ENCODE results near the gene BICC1.
A peak's percentile ranks its signal among the peaks of the same experiment; 100 is the strongest.

BICC1 gene

DNA sequence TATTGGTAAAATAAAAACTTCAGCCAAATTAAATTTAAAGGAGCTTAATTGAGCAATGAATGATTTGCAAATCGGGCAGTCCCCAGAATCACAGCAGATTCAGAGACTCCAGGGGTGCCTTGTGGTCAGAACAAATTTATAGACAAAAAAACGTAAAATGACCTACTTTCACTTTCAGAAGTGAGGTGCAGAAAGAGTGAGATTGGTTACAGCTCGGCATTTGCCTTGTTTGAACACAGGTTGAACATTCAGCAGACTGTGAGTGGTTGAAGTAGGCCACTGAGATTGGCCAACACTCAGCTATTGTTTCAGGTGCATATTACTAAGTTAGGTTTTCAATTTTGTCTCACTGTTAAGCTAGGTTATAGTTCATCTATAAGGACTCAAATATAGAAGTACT is 153.4 kb downstream of the BICC1 start:
- no peak overlapping the region for H3K4me3 ChIP-seq (ENCODE audit: low read length)

DNA sequence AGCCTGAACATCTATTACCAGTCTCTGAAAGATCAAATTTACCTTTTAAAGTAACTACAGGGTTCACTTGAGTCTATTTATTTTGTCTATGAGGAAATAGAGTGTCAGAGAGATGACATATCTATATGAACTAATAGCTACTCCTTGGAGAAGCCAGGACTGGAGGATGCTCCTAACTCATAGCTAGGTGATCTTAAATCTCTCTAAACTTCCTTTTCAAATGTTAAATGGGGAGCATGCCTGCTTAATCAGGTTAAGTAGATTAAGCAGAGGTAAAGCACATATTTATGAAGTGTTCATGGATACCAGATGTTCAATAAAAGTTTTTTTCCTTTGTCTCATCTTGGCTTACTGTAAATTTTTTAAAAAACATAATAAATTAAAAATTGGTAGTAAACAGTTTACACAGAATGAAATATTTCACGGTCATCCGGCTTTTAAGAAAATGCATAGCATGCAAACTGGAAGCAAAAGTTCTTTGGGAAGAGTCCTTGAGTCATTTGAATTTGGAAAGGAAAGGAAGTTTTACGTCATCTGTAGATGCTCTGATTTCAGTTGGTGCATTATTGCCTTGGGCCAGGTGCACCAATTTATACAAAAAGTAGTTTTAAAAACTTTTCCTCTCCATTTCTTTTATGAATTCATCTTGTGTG is 155.1 kb downstream of the BICC1 start:
- H3K4me3 ChIP-seq (ENCODE audit: low read length), result no peak overlapping the region
- DNase-seq (ENCODE audit: low read depth, low spot score), result no peak

More for the DNA sequence above, 153.4 kb downstream of the BICC1 start:
- peak; percentile 20 for DNase-seq (ENCODE audit: low read depth, low spot score)

DNA sequence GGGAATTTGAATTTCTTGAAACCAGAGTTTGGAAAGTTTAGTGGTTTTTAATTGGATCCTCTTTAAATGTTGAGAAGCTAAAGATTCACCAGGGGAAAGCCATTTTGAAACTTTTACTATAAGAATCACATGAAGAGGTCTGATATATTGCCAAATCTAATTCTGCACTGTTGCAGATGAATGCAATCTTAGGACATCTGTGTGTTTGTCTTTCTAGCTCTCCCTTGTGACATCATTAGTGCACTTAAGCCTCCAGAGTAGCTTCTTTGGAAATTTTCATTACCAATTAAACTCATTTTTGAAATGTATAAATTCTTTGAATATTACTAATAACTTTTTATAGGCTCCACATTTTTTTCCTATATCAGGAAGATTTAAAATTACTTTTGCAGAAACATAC is 160.2 kb downstream of the BICC1 start:
- no peak overlapping the region for H3K4me3 ChIP-seq (ENCODE audit: low read length)
- no peak for DNase-seq (ENCODE audit: low read depth, low spot score)

DNA sequence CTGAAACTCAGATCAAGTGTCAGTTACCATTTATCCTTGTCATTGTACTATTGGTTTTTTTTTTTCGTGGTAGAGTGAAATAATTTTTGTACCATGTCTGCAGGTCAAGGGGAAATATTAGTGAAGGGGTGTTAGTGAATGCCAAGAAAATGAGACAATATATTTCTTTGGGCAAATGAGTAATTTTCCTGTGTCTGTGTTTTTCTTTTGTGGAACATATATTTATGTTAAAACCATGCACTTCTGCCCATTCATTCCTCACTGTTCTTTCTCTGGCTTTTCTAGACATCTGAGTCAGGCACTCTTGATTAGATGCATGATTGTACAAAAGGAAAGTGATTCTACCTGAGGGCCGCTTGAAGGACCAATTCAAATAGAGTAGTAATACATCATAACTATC is 161.6 kb downstream of the BICC1 start:
- H3K4me3 ChIP-seq (ENCODE audit: low read length), result no peak overlapping the region
- no peak for DNase-seq (ENCODE audit: low read depth, low spot score)

- DNase-seq (ENCODE audit: low read depth, low spot score), result no peak
- H3K4me3 ChIP-seq (ENCODE audit: low read length), result no peak overlapping the region
Measured at GRCh38 chr10:58675321-58675720, 162.6 kb downstream of the BICC1 start.

DNA sequence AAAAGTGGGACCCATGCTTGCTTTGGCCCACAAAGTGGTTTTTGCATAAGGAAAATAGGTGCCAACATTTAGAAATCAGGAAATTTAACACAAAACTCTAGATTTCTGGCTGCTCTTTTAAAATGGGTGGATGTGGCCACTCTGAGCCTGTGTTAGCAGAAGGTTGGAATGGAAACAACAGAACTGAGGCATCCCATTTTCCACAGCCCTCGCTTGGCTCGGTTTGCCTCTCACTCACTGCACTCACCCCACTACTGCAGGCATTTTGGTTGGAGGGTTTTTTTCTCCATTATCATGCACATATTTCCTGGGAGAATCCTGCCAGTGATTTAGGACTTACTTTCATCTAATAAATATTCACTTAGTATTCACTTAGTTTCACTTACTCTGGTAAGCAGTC is 178.9 kb downstream of the BICC1 start:
- no peak for DNase-seq (ENCODE audit: low read depth, low spot score)
- H3K4me3 ChIP-seq (ENCODE audit: low read length), result no peak overlapping the region

DNA sequence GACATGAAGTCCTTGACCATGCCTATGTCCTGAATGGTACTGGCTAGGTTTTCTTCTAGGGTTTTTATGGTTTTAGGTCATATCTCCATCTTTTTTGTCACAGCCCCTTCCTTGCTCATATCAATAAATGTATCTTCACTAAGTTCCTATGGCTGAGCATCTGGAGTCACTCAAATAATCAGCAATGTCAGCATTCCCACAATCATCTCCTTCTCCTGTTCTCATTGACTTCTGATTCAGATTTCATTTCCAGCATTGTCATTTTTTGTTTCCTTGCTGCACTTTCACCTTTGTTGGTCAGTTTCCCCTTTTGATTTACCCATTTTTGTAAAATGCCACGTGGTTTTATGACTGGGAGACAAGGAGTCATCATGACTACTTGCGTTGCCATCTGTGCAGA is 181.2 kb downstream of the BICC1 start:
- no peak for DNase-seq (ENCODE audit: low read depth, low spot score)
- no peak overlapping the region for H3K4me3 ChIP-seq (ENCODE audit: low read length)

- H3K4me3 ChIP-seq (ENCODE audit: low read length), result no peak overlapping the region
- DNase-seq (ENCODE audit: low read depth, low spot score), result no peak
Measured at GRCh38 chr10:58695022-58695421, 182.3 kb downstream of the BICC1 start.

DNA sequence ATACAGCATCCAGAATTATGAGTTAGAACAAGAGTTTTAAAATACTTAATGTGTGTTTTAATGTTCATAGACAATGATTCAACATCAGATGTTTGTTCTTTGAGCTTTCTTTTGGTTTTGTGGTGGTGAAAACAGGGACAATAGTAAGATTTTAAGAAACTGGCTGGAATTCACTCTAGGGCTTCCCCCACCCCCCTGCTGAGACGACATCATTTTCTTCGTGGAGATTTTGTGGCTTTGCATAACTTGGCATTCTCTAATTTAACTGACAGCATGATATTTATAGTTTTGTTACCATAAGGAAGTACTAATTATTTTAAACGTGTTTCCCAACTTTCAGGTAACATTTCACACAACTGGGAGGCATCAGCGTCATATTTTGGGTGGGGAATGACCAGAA is 184.1 kb downstream of the BICC1 start:
- no peak overlapping the region for H3K4me3 ChIP-seq (ENCODE audit: low read length)
- DNase-seq (ENCODE audit: low read depth, low spot score), result no peak

- DNase-seq (ENCODE audit: low read depth, low spot score), result no peak
- no peak overlapping the region for H3K4me3 ChIP-seq (ENCODE audit: low read length)
Measured at GRCh38 chr10:58697691-58698090, 185.0 kb downstream of the BICC1 start.

DNA sequence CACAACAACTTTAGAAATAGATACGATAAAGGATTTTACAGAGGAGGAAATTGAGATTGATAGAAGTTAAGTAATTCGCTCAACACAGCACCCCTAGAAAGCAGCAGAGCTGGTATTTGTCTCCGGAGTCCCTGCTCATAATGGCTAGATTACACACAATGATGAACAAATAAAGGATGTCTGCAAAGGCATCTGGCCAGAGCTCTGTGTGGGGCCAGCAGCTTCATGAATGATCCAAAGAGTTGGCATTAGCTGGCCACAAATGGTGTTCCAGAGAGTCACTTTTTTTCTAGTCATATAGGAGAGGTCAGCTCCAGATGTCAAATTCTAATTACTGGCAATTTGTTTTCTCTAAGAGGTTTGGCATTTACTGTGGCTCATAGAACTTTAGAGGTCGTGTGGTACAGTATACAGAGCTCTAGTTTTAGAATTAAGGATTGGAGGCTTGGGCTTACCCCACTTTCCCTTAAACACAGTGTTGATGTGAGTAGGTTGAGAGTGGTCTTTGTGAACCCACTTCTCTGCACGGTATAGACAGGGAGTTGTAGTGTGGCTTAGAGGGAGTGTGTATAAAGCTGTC is 186.2 kb downstream of the BICC1 start:
- no peak for DNase-seq (ENCODE audit: low read depth, low spot score)
- no peak overlapping the region for H3K4me3 ChIP-seq (ENCODE audit: low read length)

DNA sequence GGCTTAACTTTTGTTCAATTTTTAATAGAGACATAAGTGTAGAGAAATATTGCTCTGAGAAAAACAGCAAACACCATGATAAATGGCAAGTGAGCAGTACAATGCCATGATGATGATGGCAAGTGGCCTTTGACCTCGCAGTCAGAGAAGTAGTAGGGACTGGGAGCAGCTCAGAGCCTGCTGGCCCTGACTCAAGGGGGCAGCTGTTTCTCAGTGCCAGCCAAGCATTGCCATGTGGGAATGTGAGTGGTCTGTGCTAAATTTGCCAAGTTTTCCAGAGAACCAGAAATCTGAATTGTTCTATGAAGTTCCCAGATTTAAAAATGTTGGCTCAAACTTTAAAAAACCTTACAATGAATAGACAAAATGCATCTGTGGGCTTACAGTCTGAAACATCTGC is 187.9 kb downstream of the BICC1 start:
- no peak overlapping the region for H3K4me3 ChIP-seq (ENCODE audit: low read length)
- no peak for DNase-seq (ENCODE audit: low read depth, low spot score)

GRCh38 chr10:58701405-58702135 is 188.9 kb downstream of the BICC1 start:
- no peak for DNase-seq (ENCODE audit: low read depth, low spot score)
- H3K4me3 ChIP-seq (ENCODE audit: low read length), result no peak overlapping the region

- H3K4me3 ChIP-seq (ENCODE audit: low read length), result no peak overlapping the region
- no peak for DNase-seq (ENCODE audit: low read depth, low spot score)
Measured at GRCh38 chr10:58704226-58704625, 191.6 kb downstream of the BICC1 start.

DNA sequence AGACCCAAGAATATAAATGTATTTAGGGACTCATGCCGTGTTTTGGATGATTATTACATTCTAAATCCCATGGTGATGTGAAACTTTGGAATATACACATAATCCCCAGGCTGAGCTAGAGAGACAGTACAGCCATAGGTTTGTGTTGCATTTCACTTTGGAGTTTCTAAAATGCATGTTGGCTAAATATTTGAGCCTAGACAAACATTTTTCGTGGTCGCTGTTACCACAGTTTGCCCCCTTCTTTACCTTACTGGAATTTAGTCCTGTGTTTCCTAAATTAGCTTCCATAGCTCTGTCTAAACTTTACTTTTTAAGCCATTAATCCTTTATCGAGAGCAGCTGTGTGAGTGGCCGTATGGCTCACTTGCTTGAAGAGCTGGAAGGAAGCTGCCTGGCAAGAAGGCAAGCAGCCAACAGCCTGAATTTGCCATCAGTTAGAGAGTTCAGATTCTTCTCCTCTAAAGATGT is 192.0 kb downstream of the BICC1 start:
- H3K4me3 ChIP-seq (ENCODE audit: low read length), result no peak overlapping the region
- no peak for DNase-seq (ENCODE audit: low read depth, low spot score)

DNA sequence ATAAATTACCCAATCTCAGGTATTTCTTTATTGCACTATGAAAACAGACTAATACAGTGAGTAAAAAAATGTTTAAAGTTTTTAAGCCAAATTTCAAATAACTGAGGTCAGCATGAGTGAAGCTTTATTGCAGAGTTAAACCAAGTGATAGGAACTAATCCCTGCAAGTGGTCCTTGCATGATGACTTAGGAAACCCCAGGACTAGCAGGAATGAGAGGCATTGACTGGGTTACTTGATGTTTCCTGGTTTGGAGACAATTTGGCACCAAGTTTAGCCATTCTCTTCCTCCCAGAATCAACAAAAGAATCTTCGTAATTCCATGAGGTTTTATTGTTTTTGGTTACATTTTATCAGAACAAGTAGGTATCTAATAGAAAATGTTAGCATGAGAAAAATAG is 194.2 kb downstream of the BICC1 start:
- no peak overlapping the region for H3K4me3 ChIP-seq (ENCODE audit: low read length)
- DNase-seq (ENCODE audit: low read depth, low spot score), result no peak

DNA sequence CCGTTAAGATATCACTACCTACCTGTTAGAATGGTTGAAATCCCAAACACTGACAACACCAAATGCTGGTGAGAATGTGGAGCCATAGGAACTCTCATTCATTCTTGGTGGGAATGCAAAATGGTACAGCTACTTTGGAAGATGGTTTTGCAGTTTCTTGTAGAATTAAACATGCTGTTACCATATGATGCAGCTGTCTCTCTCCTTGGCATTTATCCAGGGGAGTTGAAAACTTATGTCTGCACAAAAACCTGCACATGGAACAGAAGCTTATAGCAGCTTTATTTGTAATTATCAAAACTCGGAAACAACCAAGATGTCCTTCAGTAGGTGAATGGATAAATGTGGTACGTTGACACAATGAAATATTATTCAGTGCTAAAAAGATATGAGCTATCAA is 199.5 kb downstream of the BICC1 start:
- no peak for DNase-seq (ENCODE audit: low read depth, low spot score)
- no peak overlapping the region for H3K4me3 ChIP-seq (ENCODE audit: low read length)

GRCh38 chr10:58712982-58713381 is 200.3 kb downstream of the BICC1 start:
- no peak for DNase-seq (ENCODE audit: low read depth, low spot score)

DNA sequence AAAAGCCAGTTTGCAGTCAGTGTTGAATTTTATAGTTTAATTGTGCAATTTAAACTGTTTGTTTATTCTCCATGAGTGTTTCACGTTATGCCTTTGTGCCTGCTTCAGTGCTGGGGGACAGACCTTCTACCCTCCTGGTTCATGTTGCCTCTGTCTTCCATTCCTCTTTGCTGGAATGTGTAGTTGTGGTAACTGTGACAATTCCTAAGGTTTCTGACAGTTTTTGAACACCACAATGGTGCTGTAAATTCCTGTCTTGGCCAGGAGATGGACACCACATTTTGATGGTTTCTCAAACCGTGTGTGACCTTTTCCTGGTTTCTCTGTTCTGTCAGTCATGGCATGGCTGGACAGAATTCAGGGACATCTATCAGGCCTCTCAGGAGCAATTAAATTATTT is 201.7 kb downstream of the BICC1 start:
- no peak for DNase-seq (ENCODE audit: low read depth, low spot score)

More at GRCh38 chr10:58712982-58713381, 200.3 kb downstream of the BICC1 start:
- H3K4me3 ChIP-seq (ENCODE audit: low read length), result no peak overlapping the region

GRCh38 chr10:58715061-58715460 is 202.4 kb downstream of the BICC1 start:
- no peak overlapping the region for H3K4me3 ChIP-seq (ENCODE audit: low read length)
- DNase-seq (ENCODE audit: low read depth, low spot score), result no peak

More for the DNA sequence above, 201.7 kb downstream of the BICC1 start:
- no peak overlapping the region for H3K4me3 ChIP-seq (ENCODE audit: low read length)

Measured in Jurkat, Clone E6-1 (cell line).